Measurements from ENCODE around the gene SLC35F3. TPM values are rescaled to one million over a fixed set of nuclear protein-coding genes. Genes with fewer than 3 reads are reported as not detected.
"Not testable (repeated sequence)": the region's sequence is repeated elsewhere in the genome, so short reads cannot be mapped to it uniquely, and the experiment has no call there.

The SLC35F3 gene
- total and polyA plus RNA-seq, 7 experiments from 2014 or later, result 0.11 to 15.2 (median 0.96) TPM; not detected in 2

GRCh38 chr1:234243521-234244260, 339.2 kb downstream of the SLC35F3 start:
- no peak for DNase-seq
- no peak overlapping the region for H3K27ac ChIP-seq (ENCODE audit: low read depth, low read length)

GRCh38 chr1:234244482-234244881, 340.0 kb downstream of the SLC35F3 start:
- ATAC-seq (no peak), DNase-seq (no peak)
- intact Hi-C loops (cut with micrococcal nuclease), result no loop called here
- H3K27me3 Mint-ChIP-seq, result peaks cover 0 to 49% (median 5%) of the 10 kb centered on the region in 5 donors
- ChIA-PET POLR2A (no interaction called here), CTCF (interaction anchor here (0.6 kb wide), 1 partner anchor 76 kb away, joined by 5 read pairs; no protein-coding TSS in a partner anchor)
- no peaks in the 10 kb centered on the region for H3K27me3 ChIP-seq (ENCODE audit: control insufficient read depth in 2 of 2, insufficient read depth in 2 of 2, low read length in 2 of 2)
- H3K9me3 ChIP-seq (ENCODE audit: control insufficient read depth in 2 of 3, low read length in 3 of 3), result no peaks in the 10 kb centered on the region
- H3K4me3 ChIP-seq (ENCODE audit: low read length), result no peak overlapping the region
- H3K36me3 ChIP-seq (ENCODE audit: control insufficient read depth in 2 of 3, insufficient read depth in 3 of 3, low read length in 3 of 3), result no peaks in the 10 kb centered on the region
- H3K36me3 Mint-ChIP-seq, result peaks cover 0 to 35% (median 9%) of the 10 kb centered on the region in 5 donors
- peaks cover 0 to 21% (median 8%) of the 10 kb centered on the region in 11 donors for H3K9me3 Mint-ChIP-seq
- no peaks in the 10 kb centered on the region for H3K4me1 ChIP-seq (ENCODE audit: control insufficient read depth in 2 of 2, insufficient read depth in 2 of 2, low read length in 2 of 2)
- no peak overlapping the region for H3K27ac ChIP-seq (ENCODE audit: low read depth, low read length)
- no peak overlapping the region for H3K4me3 Mint-ChIP-seq
- H3K27ac Mint-ChIP-seq, result no peak overlapping the region
- H3K4me1 Mint-ChIP-seq, result peaks cover 0 to 9% (median 0%) of the 10 kb centered on the region in 7 donors

More at GRCh38 chr1:234243521-234244260, 339.2 kb downstream of the SLC35F3 start:
- Mint-ChIP-seq H3K36me3 (peaks cover 0 to 36% (median 12%) of the 10 kb centered on the region in 5 donors), H3K4me3 (no peak overlapping the region), H3K27ac (peak overlapping the region in 1 of 9 donors; percentile 15), H3K9me3 (peaks cover 0 to 19% (median 8%) of the 10 kb centered on the region in 11 donors), H3K27me3 (peaks cover 0 to 56% (median 10%) of the 10 kb centered on the region in 5 donors), H3K4me1 (peaks cover 0 to 9% (median 0%) of the 10 kb centered on the region in 7 donors)
- Histone ChIP-seq H3K4me3 (ENCODE audit: low read length) (no peak overlapping the region), H3K4me1 (ENCODE audit: control insufficient read depth in 2 of 2, insufficient read depth in 2 of 2, low read length in 2 of 2) (no peaks in the 10 kb centered on the region), H3K27me3 (ENCODE audit: control insufficient read depth in 2 of 2, insufficient read depth in 2 of 2, low read length in 2 of 2) (no peaks in the 10 kb centered on the region), H3K36me3 (ENCODE audit: control insufficient read depth in 2 of 3, insufficient read depth in 3 of 3, low read length in 3 of 3) (no peaks in the 10 kb centered on the region), H3K9me3 (ENCODE audit: control insufficient read depth in 2 of 3, low read length in 3 of 3) (no peaks in the 10 kb centered on the region)
- ChIA-PET CTCF (interaction anchor here (0.6 kb wide), 1 partner anchor 77 kb away, joined by 5 read pairs; no protein-coding TSS in a partner anchor), POLR2A (no interaction called here)
- no peak for ATAC-seq
- intact Hi-C loops (cut with micrococcal nuclease), result no loop called here

GRCh38 chr1:234246638-234247116, 342.2 kb downstream of the SLC35F3 start:
- intact Hi-C loops (cut with micrococcal nuclease), result no loop called here
- no peak for DNase-seq
- H3K27me3 ChIP-seq (ENCODE audit: control insufficient read depth in 2 of 2, insufficient read depth in 2 of 2, low read length in 2 of 2), result no peaks in the 10 kb centered on the region
- H3K36me3 ChIP-seq (ENCODE audit: control insufficient read depth in 2 of 3, insufficient read depth in 3 of 3, low read length in 3 of 3), result no peaks in the 10 kb centered on the region
- H3K27ac Mint-ChIP-seq, result no peak overlapping the region
- ChIA-PET POLR2A (no interaction called here), CTCF (no interaction called here)
- no peak overlapping the region for H3K4me3 ChIP-seq (ENCODE audit: low read length)
- peaks cover 0 to 9% (median 0%) of the 10 kb centered on the region in 7 donors for H3K4me1 Mint-ChIP-seq
- H3K9me3 Mint-ChIP-seq, result peaks cover 0 to 21% (median 8%) of the 10 kb centered on the region in 11 donors
- peaks cover 0 to 41% (median 5%) of the 10 kb centered on the region in 5 donors for H3K27me3 Mint-ChIP-seq
- H3K4me1 ChIP-seq (ENCODE audit: control insufficient read depth in 2 of 2, insufficient read depth in 2 of 2, low read length in 2 of 2), result no peaks in the 10 kb centered on the region
- no peak overlapping the region for H3K4me3 Mint-ChIP-seq
- ATAC-seq, result no peak
- H3K9me3 ChIP-seq (ENCODE audit: control insufficient read depth in 2 of 3, low read length in 3 of 3), result no peaks in the 10 kb centered on the region
- no peak overlapping the region for H3K27ac ChIP-seq (ENCODE audit: low read depth, low read length)
- peaks cover 0 to 35% (median 5%) of the 10 kb centered on the region in 5 donors for H3K36me3 Mint-ChIP-seq

- POLR2A ChIA-PET; H3K4me3 Mint-ChIP-seq; H3K36me3 ChIP-seq (ENCODE audit: control insufficient read depth in 2 of 3, insufficient read depth in 3 of 3, low read length in 3 of 3); H3K9me3 ChIP-seq (ENCODE audit: control insufficient read depth in 2 of 3, low read length in 3 of 3); H3K27me3 ChIP-seq (ENCODE audit: control insufficient read depth in 2 of 2, insufficient read depth in 2 of 2, low read length in 2 of 2); ATAC-seq; H3K4me1 Mint-ChIP-seq; DNase-seq; H3K4me1 ChIP-seq (ENCODE audit: control insufficient read depth in 2 of 2, insufficient read depth in 2 of 2, low read length in 2 of 2); H3K27ac Mint-ChIP-seq; intact Hi-C loops (cut with micrococcal nuclease); H3K27ac ChIP-seq (ENCODE audit: low read depth, low read length); CTCF ChIA-PET; H3K4me3 ChIP-seq (ENCODE audit: low read length): not testable (repeated sequence)
- Mint-ChIP-seq H3K9me3 (peaks cover 0 to 21% (median 8%) of the 10 kb centered on the region in 11 donors), H3K27me3 (peaks cover 0 to 33% (median 5%) of the 10 kb centered on the region in 5 donors), H3K36me3 (peaks cover 0 to 31% (median 4%) of the 10 kb centered on the region in 5 donors)
Measured at GRCh38 chr1:234247746-234248145, 343.3 kb downstream of the SLC35F3 start.

GRCh38 chr1:234250747-234251146, 346.3 kb downstream of the SLC35F3 start:
- peaks cover 0 to 2% (median 0%) of the 10 kb centered on the region in 7 donors for H3K4me1 Mint-ChIP-seq
- H3K27ac Mint-ChIP-seq, result no peak overlapping the region
- Histone ChIP-seq H3K27ac (ENCODE audit: low read depth, low read length) (no peak overlapping the region), H3K9me3 (ENCODE audit: control insufficient read depth in 2 of 3, low read length in 3 of 3) (no peaks in the 10 kb centered on the region), H3K36me3 (ENCODE audit: control insufficient read depth in 2 of 3, insufficient read depth in 3 of 3, low read length in 3 of 3) (no peaks in the 10 kb centered on the region), H3K4me3 (ENCODE audit: low read length) (no peak overlapping the region), H3K4me1 (ENCODE audit: control insufficient read depth in 2 of 2, insufficient read depth in 2 of 2, low read length in 2 of 2) (no peaks in the 10 kb centered on the region), H3K27me3 (ENCODE audit: control insufficient read depth in 2 of 2, insufficient read depth in 2 of 2, low read length in 2 of 2) (no peaks in the 10 kb centered on the region)
- no peak overlapping the region for H3K4me3 Mint-ChIP-seq
- ChIA-PET POLR2A (no interaction called here), CTCF (no interaction called here)
- DNase-seq (no peak), ATAC-seq (no peak)
- peaks cover 0 to 20% (median 4%) of the 10 kb centered on the region in 5 donors for H3K36me3 Mint-ChIP-seq
- H3K9me3 Mint-ChIP-seq, result peaks cover 0 to 21% (median 8%) of the 10 kb centered on the region in 11 donors
- intact Hi-C loops (cut with micrococcal nuclease), result no loop called here
- H3K27me3 Mint-ChIP-seq, result peaks cover 0 to 35% (median 5%) of the 10 kb centered on the region in 5 donors

- Mint-ChIP-seq H3K4me3 (no peak overlapping the region), H3K36me3 (peaks cover 0 to 8% (median 6%) of the 10 kb centered on the region in 5 donors), H3K27ac (no peak overlapping the region), H3K27me3 (peaks cover 0 to 20% (median 8%) of the 10 kb centered on the region in 5 donors), H3K4me1 (no peaks in the 10 kb centered on the region), H3K9me3 (peaks cover 2 to 12% (median 7%) of the 10 kb centered on the region in 11 donors)
- H3K27me3 ChIP-seq (ENCODE audit: control insufficient read depth in 2 of 2, insufficient read depth in 2 of 2, low read length in 2 of 2), result no peaks in the 10 kb centered on the region
- H3K36me3 ChIP-seq (ENCODE audit: control insufficient read depth in 2 of 3, insufficient read depth in 3 of 3, low read length in 3 of 3), result no peaks in the 10 kb centered on the region
- intact Hi-C loops (cut with micrococcal nuclease), result no loop called here
- no peaks in the 10 kb centered on the region for H3K9me3 ChIP-seq (ENCODE audit: control insufficient read depth in 2 of 3, low read length in 3 of 3)
- ATAC-seq, result no peak
- POLR2A ChIA-PET, result no interaction called here
- H3K27ac ChIP-seq (ENCODE audit: low read depth, low read length), result no peak overlapping the region
- H3K4me3 ChIP-seq (ENCODE audit: low read length), result no peak overlapping the region
- CTCF ChIA-PET, result no interaction called here
- no peak for DNase-seq
- H3K4me1 ChIP-seq (ENCODE audit: control insufficient read depth in 2 of 2, insufficient read depth in 2 of 2, low read length in 2 of 2), result no peaks in the 10 kb centered on the region
Measured at GRCh38 chr1:234253732-234254131, 349.3 kb downstream of the SLC35F3 start.
